ENCODE measurements around the gene ANKMY1. TPM values are rescaled to one million over a fixed set of nuclear protein-coding genes. Genes with fewer than 3 reads are reported as not detected.

Gene ANKMY1
- total and polyA plus RNA-seq, 10 donors: 7.6 to 45.5 (median 29.4) TPM

- intact Hi-C loops (cut with DNase I; ENCODE audit: low total_unique reads): no loop called here
- TF ChIP-seq POLR2AphosphoS5 (IDR thresholded peaks at IDR 0.05) (peak in 1 of 3 donors; percentile 13), POLR2A (IDR thresholded peaks at IDR 0.05) (no peak)
- DNase-seq: peak; percentile 69
- Histone ChIP-seq H3K27me3 (replicated peaks in 1 of 7) (peaks cover 0 to 5% (median 0%) of the 10 kb centered on the region in 7 donors), H3K4me3 (no peak overlapping the region), H3K27ac (no peak overlapping the region), H3K4me1 (peaks cover 0 to 14% (median 4%) of the 10 kb centered on the region in 6 donors), H3K36me3 (peaks cover 0 to 33% (median 0%) of the 10 kb centered on the region in 6 donors), H3K9me3 (no peaks in the 10 kb centered on the region)
- WGBS, 5 donors: 81 to 96% (median 92%) methylated on average over 8 to 43 of the region's 43 CpGs
Measured at GRCh38 chr2:240464514-240465241, 93.1 kb downstream of the ANKMY1 start.

GRCh38 chr2:240463866-240464481 lies 93.8 kb downstream of the ANKMY1 start:
- intact Hi-C loops (cut with DNase I; ENCODE audit: low total_unique reads): no loop called here
- 91 to 95% (median 95%) methylated on average over 14 to 21 of the region's 21 CpGs for WGBS, 5 donors
- H3K36me3 ChIP-seq: peaks cover 0 to 33% (median 0%) of the 10 kb centered on the region in 6 donors
- peaks cover 0 to 10% (median 0%) of the 10 kb centered on the region in 7 donors for H3K27me3 ChIP-seq (replicated peaks in 1 of 7)
- H3K27ac ChIP-seq: no peak overlapping the region
- H3K9me3 ChIP-seq: no peaks in the 10 kb centered on the region
- DNase-seq: peak; percentile 69
- H3K4me1 ChIP-seq: peaks cover 0 to 14% (median 4%) of the 10 kb centered on the region in 6 donors
- no peak for TF ChIP-seq CTCF (IDR thresholded peaks at IDR 0.05 in 8 of 11, conservative IDR thresholded peaks at IDR 0.05 in 3 of 11)
- TF ChIP-seq POLR2AphosphoS5 (IDR thresholded peaks at IDR 0.05): peak in 1 of 3 donors; percentile 39
- no peak overlapping the region for H3K4me3 ChIP-seq

- H3K9me3 ChIP-seq: no peaks in the 10 kb centered on the region
- intact Hi-C loops (cut with DNase I; ENCODE audit: low total_unique reads): no loop called here
- H3K27me3 ChIP-seq (replicated peaks in 1 of 7): peaks cover 0 to 16% (median 0%) of the 10 kb centered on the region in 7 donors
- no peak overlapping the region for H3K4me3 ChIP-seq
- no peak for TF ChIP-seq POLR2A (IDR thresholded peaks at IDR 0.05)
- WGBS, 5 donors: 87 to 94% (median 89%) methylated on average over 16 to 22 of the region's 22 CpGs
- H3K4me1 ChIP-seq: peaks cover 0 to 14% (median 4%) of the 10 kb centered on the region in 6 donors
- DNase-seq: peak; percentile 71
- H3K36me3 ChIP-seq: peaks cover 0 to 33% (median 0%) of the 10 kb centered on the region in 6 donors
- H3K27ac ChIP-seq: no peak overlapping the region
Measured at GRCh38 chr2:240463274-240463865, 94.4 kb downstream of the ANKMY1 start.

- Histone ChIP-seq H3K36me3 (peaks cover 0 to 33% (median 0%) of the 10 kb centered on the region in 6 donors), H3K9me3 (no peaks in the 10 kb centered on the region), H3K4me3 (no peak overlapping the region), H3K27ac (no peak overlapping the region), H3K27me3 (replicated peaks in 1 of 7) (peaks cover 0 to 20% (median 0%) of the 10 kb centered on the region in 7 donors), H3K4me1 (peaks cover 0 to 14% (median 4%) of the 10 kb centered on the region in 6 donors)
- 75 to 89% (median 88%) methylated on average over 16 of the region's 16 CpGs for WGBS, 5 donors
- peak in 1 of 3 donors; percentile 6 for TF ChIP-seq POLR2AphosphoS5 (IDR thresholded peaks at IDR 0.05)
- no peak for TF ChIP-seq POLR2A (IDR thresholded peaks at IDR 0.05)
- no peak for TF ChIP-seq CTCF (IDR thresholded peaks at IDR 0.05 in 8 of 11, conservative IDR thresholded peaks at IDR 0.05 in 3 of 11)
- intact Hi-C loops (cut with DNase I; ENCODE audit: low total_unique reads): no loop called here
- DNase-seq: peak; percentile 48
Measured at GRCh38 chr2:240462707-240463273, 95.0 kb downstream of the ANKMY1 start.

Data from spleen (tissue), 11 donors.